ENCODE data around the gene PKHD1. TPM values are rescaled to one million over a fixed set of nuclear protein-coding genes. Genes with fewer than 3 reads are reported as not detected.

Gene PKHD1
- total and polyA plus RNA-seq, 2 of the 13 experiments (the other 11 are each of a cell fraction or from before 2014, with no cell fraction given) = 0.01 to 0.13 TPM

- DNase-seq (ENCODE audit: low spot score) (no peak), FAIRE-seq (no peak), ATAC-seq (no peak)
- WGBS (ENCODE audit: low lambda C conversion rate) = 3% methylated on average over 2 of the region's 2 CpGs
- Histone ChIP-seq H3K79me2 (ENCODE audit: insufficient read depth, low read length) (no peaks in the 10 kb centered on the region), H3K4me2 (ENCODE audit: low read depth, low read length) (no peak overlapping the region), H3K27ac (ENCODE audit: extremely low read length, insufficient read depth, low read length) (no peak overlapping the region), H3K9me3 (ENCODE audit: low read length) (no peaks in the 10 kb centered on the region), H3K4me1 (ENCODE audit: insufficient read depth, low read length) (no peaks in the 10 kb centered on the region), H3K36me3 (replicated peaks in 1 of 2; ENCODE audit: control insufficient read depth in 1 of 2, insufficient read depth in 2 of 2, low read length in 2 of 2) (no peaks in the 10 kb centered on the region), H3K9ac (ENCODE audit: insufficient read depth, low read depth, low read length) (no peak overlapping the region), H3K27me3 (ENCODE audit: control insufficient read depth in 1 of 2, insufficient read depth in 2 of 2, low read length in 2 of 2) (no peaks in the 10 kb centered on the region), H2AFZ (ENCODE audit: low read length) (no peak overlapping the region), H4K20me1 (ENCODE audit: insufficient read depth, low read length) (no peaks in the 10 kb centered on the region), H3K4me3 (replicated peaks in 1 of 3; ENCODE audit: insufficient read depth in 1 of 3, low read depth in 2 of 3, low read length in 3 of 3) (no peak overlapping the region)
- no peak for TF ChIP-seq TEAD2 (CRISPR knock-in tag; IDR thresholded peaks at IDR 0.05)
- TF ChIP-seq MAFF (IDR thresholded peaks at IDR 0.05; ENCODE audit: low read depth, low read length) = peak; percentile 97
- no peak for TF ChIP-seq IRF9 (CRISPR knock-in tag; IDR thresholded peaks at IDR 0.05; ENCODE audit: borderline replicate concordance)
- TF ChIP-seq MAFK (conservative IDR thresholded peaks at IDR 0.05 in 1 of 2, IDR thresholded peaks at IDR 0.05 in 1 of 2; ENCODE audit: low read length in 2 of 2) = peak; percentile 97 to 98
- no peak for TF ChIP-seq SPEN (CRISPR knock-in tag; IDR thresholded peaks at IDR 0.05; ENCODE audit: low read depth)
- POLR2A ChIA-PET = no interaction called here
- BruUV-seq (replicated peaks) = no TSS peak
- intact Hi-C loops (cut with micrococcal nuclease; ENCODE audit: unreplicated experiment) = no loop called here
- in situ Hi-C loops (cut with HindIII; ENCODE audit: extremely low pct_ligation_motif_present, low pct_unique_long_range_greater_than_20kb) = no loop called here
- CTCF ChIA-PET (ENCODE audit: low intra/inter-chr PET ratio, low total read pairs) = no interaction called here
Measured at GRCh38 chr6:51968265-51968664, 119.1 kb downstream of the PKHD1 start.

- H3K9me3 ChIP-seq (ENCODE audit: low read length) = no peaks in the 10 kb centered on the region
- no peaks in the 10 kb centered on the region for H3K36me3 ChIP-seq (replicated peaks in 1 of 2; ENCODE audit: control insufficient read depth in 1 of 2, insufficient read depth in 2 of 2, low read length in 2 of 2)
- in situ Hi-C loops (cut with HindIII; ENCODE audit: extremely low pct_ligation_motif_present, low pct_unique_long_range_greater_than_20kb) (no loop called here), intact Hi-C loops (cut with micrococcal nuclease; ENCODE audit: unreplicated experiment) (no loop called here)
- ATAC-seq (no peak), FAIRE-seq (no peak), DNase-seq (ENCODE audit: low spot score) (no peak)
- CTCF ChIA-PET (ENCODE audit: low intra/inter-chr PET ratio, low total read pairs) = no interaction called here
- POLR2A ChIA-PET = no interaction called here
- no peak overlapping the region for H2AFZ ChIP-seq (ENCODE audit: low read length)
- no peak overlapping the region for H3K4me3 ChIP-seq (replicated peaks in 1 of 3; ENCODE audit: insufficient read depth in 1 of 3, low read depth in 2 of 3, low read length in 3 of 3)
- no peaks in the 10 kb centered on the region for H4K20me1 ChIP-seq (ENCODE audit: insufficient read depth, low read length)
- no peaks in the 10 kb centered on the region for H3K27me3 ChIP-seq (ENCODE audit: control insufficient read depth in 1 of 2, insufficient read depth in 2 of 2, low read length in 2 of 2)
- no peak overlapping the region for H3K9ac ChIP-seq (ENCODE audit: insufficient read depth, low read depth, low read length)
- H3K79me2 ChIP-seq (ENCODE audit: insufficient read depth, low read length) = no peaks in the 10 kb centered on the region
- no TSS peak for BruUV-seq (replicated peaks)
- no peak for TF ChIP-seq CHD2 (IDR thresholded peaks at IDR 0.05; ENCODE audit: low read depth, low read length)
- no peak for TF ChIP-seq ZNF432 (CRISPR knock-in tag; IDR thresholded peaks at IDR 0.05; ENCODE audit: borderline replicate concordance)
- TF ChIP-seq SMYD3 (CRISPR knock-in tag; IDR thresholded peaks at IDR 0.05) = no peak
- TF ChIP-seq ZNF234 (CRISPR knock-in tag; conservative IDR thresholded peaks at IDR 0.05) = no peak
- TF ChIP-seq NR2F2 (IDR thresholded peaks at IDR 0.05; ENCODE audit: borderline replicate concordance, low read depth) = no peak
- no peak for TF ChIP-seq ZNF264 (CRISPR knock-in tag; IDR thresholded peaks at IDR 0.05)
- no peak for TF ChIP-seq ZNF768 (CRISPR knock-in tag; IDR thresholded peaks at IDR 0.05)
- TF ChIP-seq MBD4 (IDR thresholded peaks at IDR 0.05; ENCODE audit: borderline replicate concordance, low read length) = no peak
- no peak for TF ChIP-seq XBP1 (CRISPR knock-in tag; IDR thresholded peaks at IDR 0.05)
- TF ChIP-seq MLLT10 (CRISPR knock-in tag; IDR thresholded peaks at IDR 0.05) = no peak
- no peak for TF ChIP-seq RARG (CRISPR knock-in tag; IDR thresholded peaks at IDR 0.05; ENCODE audit: low read depth)
- TF ChIP-seq MXD3 (CRISPR knock-in tag; IDR thresholded peaks at IDR 0.05) = no peak
- TF ChIP-seq SP2 (CRISPR knock-in tag; IDR thresholded peaks at IDR 0.05) = no peak
- no peak for TF ChIP-seq POGZ (CRISPR knock-in tag; IDR thresholded peaks at IDR 0.05)
- no peak overlapping the region for H3K4me2 ChIP-seq (ENCODE audit: low read depth, low read length)
- WGBS (ENCODE audit: low lambda C conversion rate) = under 1% methylated on average over 3 of the region's 3 CpGs
- no peaks in the 10 kb centered on the region for H3K4me1 ChIP-seq (ENCODE audit: insufficient read depth, low read length)
- no peak overlapping the region for H3K27ac ChIP-seq (ENCODE audit: extremely low read length, insufficient read depth, low read length)
Measured at GRCh38 chr6:51965222-51965801, 122.1 kb downstream of the PKHD1 start.

Measured in HepG2 (cell line).